Measurements from ENCODE around the gene SUV39H1.

- TF ChIP-seq CTCF (IDR thresholded peaks at IDR 0.05) (no peak), EZH2 (IDR thresholded peaks at IDR 0.05) (no peak), EZH2phosphoT487 (IDR thresholded peaks at IDR 0.05) (no peak)
These were observed 57.2 kb downstream of the SUV39H1 start for GRCh38 chrX:48753708-48754228.
